DLD1 (cell line): ENCODE measurements around the gene ISM1.

Source experiments
- in situ Hi-C: cut with HindIII; loops from 2 replicates; pipeline ENCODE4 v1.10.0; 2017; ENCODE audit warnings: low sequenced_read_pairs

ISM1 gene

GRCh38 chr20:13278812-13279570 lies 57.9 kb downstream of the ISM1 start:
- in situ Hi-C loops, result no loop called here

- in situ Hi-C loops, result no loop called here
Measured at GRCh38 chr20:13280609-13281324, 59.7 kb downstream of the ISM1 start.

- in situ Hi-C loops, result no loop called here
Measured at GRCh38 chr20:13283869-13284829, 63.1 kb downstream of the ISM1 start.

- in situ Hi-C loops, result no loop called here
Measured at GRCh38 chr20:13284830-13285229, 63.8 kb downstream of the ISM1 start.

GRCh38 chr20:13285408-13285807 lies 64.3 kb downstream of the ISM1 start:
- in situ Hi-C loops, result no loop called here

- in situ Hi-C loops, result no loop called here
Measured at GRCh38 chr20:13286052-13286451, 65.0 kb downstream of the ISM1 start.

- in situ Hi-C loops, result no loop called here
Measured at GRCh38 chr20:13286607-13287006, 65.5 kb downstream of the ISM1 start.

GRCh38 chr20:13288357-13288756 lies 67.3 kb downstream of the ISM1 start:
- in situ Hi-C loops, result no loop called here

- in situ Hi-C loops, result no loop called here
Measured at GRCh38 chr20:13289031-13289430, 68.0 kb downstream of the ISM1 start.

GRCh38 chr20:13290724-13291123 lies 69.7 kb downstream of the ISM1 start:
- in situ Hi-C loops, result no loop called here

- in situ Hi-C loops, result no loop called here
Measured at GRCh38 chr20:13291157-13291556, 70.1 kb downstream of the ISM1 start.

- in situ Hi-C loops, result no loop called here
Measured at GRCh38 chr20:13292201-13292885, 71.3 kb downstream of the ISM1 start.

- in situ Hi-C loops, result no loop called here
Measured at GRCh38 chr20:13294522-13294921, 73.4 kb downstream of the ISM1 start.

- in situ Hi-C loops, result no loop called here
Measured at GRCh38 chr20:13295637-13296036, 74.6 kb downstream of the ISM1 start.

GRCh38 chr20:13296070-13296469 lies 75.0 kb downstream of the ISM1 start:
- in situ Hi-C loops, result no loop called here

GRCh38 chr20:13297147-13297899 lies 76.2 kb downstream of the ISM1 start:
- in situ Hi-C loops, result no loop called here

GRCh38 chr20:13298692-13299373 lies 77.8 kb downstream of the ISM1 start:
- in situ Hi-C loops, result no loop called here

GRCh38 chr20:13299401-13299800 lies 78.3 kb downstream of the ISM1 start:
- in situ Hi-C loops, result no loop called here

- in situ Hi-C loops, result no loop called here
Measured at GRCh38 chr20:13301596-13301995, 80.5 kb downstream of the ISM1 start.
